ENCODE measurements around the gene FAM72A.

Gene FAM72A

GRCh38 chr1:206145771-206146290 lies 56.8 kb downstream of the FAM72A start:
- DNase-seq = no peak

GRCh38 chr1:206144605-206145004 lies 58.0 kb downstream of the FAM72A start:
- no peak for DNase-seq

- no peak for DNase-seq
Observed at GRCh38 chr1:206143537-206144172, 59.0 kb downstream of the FAM72A start.

- no peak for DNase-seq
Observed at GRCh38 chr1:206142770-206143169, 59.9 kb downstream of the FAM72A start.

- no peak for DNase-seq
Observed at GRCh38 chr1:206142011-206142410, 60.6 kb downstream of the FAM72A start.

GRCh38 chr1:206136241-206136640 lies 66.4 kb downstream of the FAM72A start:
- DNase-seq = no peak

All from activated T-cell treated with anti-CD3 and anti-CD28 coated beads for 4 hours (primary cell).